SU-DHL-6 (cell line): ENCODE data around the gene ERC1.

Experiments
- H2AFZ ChIP-seq: fragments of 200-600 bp; sonication (generic); 2 replicates; pipeline ENCODE4 v1.6.1; 2014; ENCODE audit warnings: low read depth, mild to moderate bottlenecking, moderate library complexity, mixed read lengths, antibody characterized with exemption, low read length; ENCODE audit not compliant: severe bottlenecking
- H3F3A ChIP-seq: fragments of 200-600 bp; shearing (Covaris generic); 2 replicates; pipeline ENCODE4 v1.6.0; 2016; ENCODE audit warnings: antibody characterized with exemption, mild to moderate bottlenecking; ENCODE audit not compliant: insufficient read depth
- H3K27ac ChIP-seq: fragments of 200-600 bp; sonication (generic); 2 replicates; pipeline ENCODE4 v1.5.1; 2016; ENCODE audit warnings: low read depth, mild to moderate bottlenecking, low read length, moderate library complexity, mixed read lengths
- H3K27me3 ChIP-seq: fragments of 200-600 bp; sonication (generic), shearing (Covaris generic); 2 replicates; pipeline ENCODE4 v1.6.0; 2014; ENCODE audit warnings: mild to moderate bottlenecking, low read length
- H3K36me3 ChIP-seq: fragments of 200-600 bp; sonication (generic); 2 replicates; pipeline ENCODE4 v1.6.1; 2014; ENCODE audit warnings: mild to moderate bottlenecking, low read length, mixed read lengths
- H3K4me2 ChIP-seq: fragments of 300-600, 200-600 bp; shearing (Covaris generic), sonication (generic); 2 replicates; pipeline ENCODE4 v1.6.0; 2014; ENCODE audit warnings: low read length, low read depth, mild to moderate bottlenecking; ENCODE audit not compliant: poor library complexity, severe bottlenecking
- H3K4me3 ChIP-seq: fragments of 200-600 bp; sonication (generic); 2 replicates; pipeline ENCODE4 v1.5.1; 2014; ENCODE audit warnings: antibody characterized with exemption, low read length, mild to moderate bottlenecking, mixed read lengths; ENCODE audit not compliant: insufficient read depth, poor library complexity, severe bottlenecking
- H3K79me2 ChIP-seq: fragments of 200-600 bp; sonication (generic); 2 replicates; pipeline ENCODE4 v1.6.1; 2014; ENCODE audit warnings: mild to moderate bottlenecking, low read length, moderate library complexity; ENCODE audit not compliant: insufficient read depth
- H3K9ac ChIP-seq: fragments of 200-600 bp; sonication (generic); 2 replicates; pipeline ENCODE4 v1.7.0; 2014; ENCODE audit warnings: mild to moderate bottlenecking, low read length
- H3K9me2 ChIP-seq: fragments of 200-600 bp; sonication (generic); replicated peaks from 2 replicates; pipeline ENCODE4 v1.6.1; 2014; ENCODE audit warnings: low read length; ENCODE audit not compliant: insufficient read depth
- H3K9me3 ChIP-seq: fragments of 200-600 bp; sonication (generic); 2 replicates; pipeline ENCODE4 v1.6.1; 2014; ENCODE audit warnings: low read length, mixed read lengths; ENCODE audit not compliant: insufficient read depth
- H4K20me1 ChIP-seq: fragments of 200-600 bp; sonication (generic); 2 replicates; pipeline ENCODE4 v1.6.1; 2014; ENCODE audit warnings: low read depth, mild to moderate bottlenecking, antibody characterized with exemption, low read length, moderate library complexity, mixed read lengths
- CTCF ChIP-seq: fragments of 200-600 bp; sonication (generic); IDR thresholded peaks from one replicate; pipeline ENCODE4 v1.5.1; 2017; ENCODE audit warnings: antibody characterized with exemption, mild to moderate bottlenecking, low read length, moderate library complexity; ENCODE audit not compliant: insufficient read depth, poor library complexity, severe bottlenecking
- EZH2phosphoT487 ChIP-seq: fragments of 200-600 bp; sonication (generic), shearing (Covaris generic); conservative IDR thresholded peaks from 2 replicates; pipeline ENCODE4 v1.6.1; 2018; ENCODE audit warnings: mild to moderate bottlenecking, antibody characterized with exemption, low read length, moderate library complexity, mixed read lengths

The ERC1 gene

GRCh38 chr12:1499351-1499750, 508.3 kb downstream of the ERC1 start:
- Histone ChIP-seq H3K9ac (no peak overlapping the region), H2AFZ (no peak overlapping the region), H3K9me2 (no peaks in the 10 kb centered on the region), H3K27me3 (no peaks in the 10 kb centered on the region), H3K4me3 (no peak overlapping the region), H3K36me3 (no peaks in the 10 kb centered on the region), H3F3A (no peaks in the 10 kb centered on the region), H3K79me2 (no peaks in the 10 kb centered on the region), H3K27ac (no peak overlapping the region), H3K9me3 (no peaks in the 10 kb centered on the region), H4K20me1 (no peaks in the 10 kb centered on the region), H3K4me2 (no peak overlapping the region)
- TF ChIP-seq EZH2phosphoT487 (no peak), CTCF (no peak)

GRCh38 chr12:1500095-1500801, 509.2 kb downstream of the ERC1 start:
- Histone ChIP-seq H2AFZ (no peak overlapping the region), H3K4me2 (no peak overlapping the region)
- TF ChIP-seq EZH2phosphoT487, result no peak
- no peak for TF ChIP-seq CTCF

GRCh38 chr12:1501001-1501400, 510.0 kb downstream of the ERC1 start:
- no peaks in the 10 kb centered on the region for H4K20me1 ChIP-seq
- no peaks in the 10 kb centered on the region for H3F3A ChIP-seq
- no peaks in the 10 kb centered on the region for H3K9me2 ChIP-seq
- no peak overlapping the region for H3K4me2 ChIP-seq
- no peak overlapping the region for H3K9ac ChIP-seq
- H2AFZ ChIP-seq, result no peak overlapping the region
- no peaks in the 10 kb centered on the region for H3K27me3 ChIP-seq
- H3K9me3 ChIP-seq, result no peaks in the 10 kb centered on the region
- H3K79me2 ChIP-seq, result no peaks in the 10 kb centered on the region
- H3K36me3 ChIP-seq, result no peaks in the 10 kb centered on the region
- TF ChIP-seq EZH2phosphoT487 (no peak), CTCF (no peak)
- no peak overlapping the region for H3K27ac ChIP-seq
- no peak overlapping the region for H3K4me3 ChIP-seq

More at GRCh38 chr12:1500095-1500801, 509.2 kb downstream of the ERC1 start:
- no peaks in the 10 kb centered on the region for H3F3A ChIP-seq
- no peaks in the 10 kb centered on the region for H3K36me3 ChIP-seq
- no peaks in the 10 kb centered on the region for H3K27me3 ChIP-seq
- no peaks in the 10 kb centered on the region for H3K9me2 ChIP-seq
- no peaks in the 10 kb centered on the region for H3K79me2 ChIP-seq
- no peak overlapping the region for H3K9ac ChIP-seq
- H4K20me1 ChIP-seq, result no peaks in the 10 kb centered on the region
- no peaks in the 10 kb centered on the region for H3K9me3 ChIP-seq
- H3K4me3 ChIP-seq, result no peak overlapping the region
- H3K27ac ChIP-seq, result no peak overlapping the region
